ENCODE results near the gene FAM81B. TPM values are rescaled to one million over a fixed set of nuclear protein-coding genes. Genes with fewer than 3 reads are reported as not detected.

The FAM81B gene
- total RNA-seq: not detected in 2 replicates

GRCh38 chr5:95390812-95391492, at the start of gene FAM81B:
Gene FAM81B (plus strand): TSS chr5:95391366. CDS start chr5:95391390, 24 bp downstream.

Other genes starting within 250 kb of the FAM81B start
- gene MCTP1, start 106.3 kb upstream of the FAM81B start, total RNA-seq: 33.0 and 36.5 TPM in 2 replicates
- 190 and 197 TPM in 2 replicates for gene SKIC3, start 163.6 kb downstream of the FAM81B start, total RNA-seq
- gene ARSK, start 163.7 kb downstream of the FAM81B start, total RNA-seq: 11.1 and 12.2 TPM in 2 replicates
- 0.12 and 0.33 TPM in 2 replicates for gene GPR150, start 228.7 kb downstream of the FAM81B start, total RNA-seq

Measured in uterine smooth muscle cell (primary cell).